Subcutaneous adipose tissue (tissue), 4 donors: ENCODE results near the gene EID2B. TPM values are rescaled to one million over a fixed set of nuclear protein-coding genes. Genes with fewer than 3 reads are reported as not detected.

ENCODE experiments used
- total RNA-seq, 4 donors: library from RNA; depleted of rRNA; stranded (reverse); fragments of >200 nt; gene quantifications; one replicate each; pipeline ENCODE4 v1.1.0, GENCODE V29; 2016
- TF ChIP-seq, protein P1 (sequence below): fragments of 450-650 bp; IDR thresholded peaks from one replicate; pipeline ENCODE4 v1.5.1; 2016; ENCODE audit warnings: low read depth, mild to moderate bottlenecking, control low read depth, antibody characterized with exemption, moderate library complexity

The EID2B gene
- total RNA-seq, 4 donors from 2014 or later: 0.65 to 3.3 (median 2.1) TPM

DNA sequence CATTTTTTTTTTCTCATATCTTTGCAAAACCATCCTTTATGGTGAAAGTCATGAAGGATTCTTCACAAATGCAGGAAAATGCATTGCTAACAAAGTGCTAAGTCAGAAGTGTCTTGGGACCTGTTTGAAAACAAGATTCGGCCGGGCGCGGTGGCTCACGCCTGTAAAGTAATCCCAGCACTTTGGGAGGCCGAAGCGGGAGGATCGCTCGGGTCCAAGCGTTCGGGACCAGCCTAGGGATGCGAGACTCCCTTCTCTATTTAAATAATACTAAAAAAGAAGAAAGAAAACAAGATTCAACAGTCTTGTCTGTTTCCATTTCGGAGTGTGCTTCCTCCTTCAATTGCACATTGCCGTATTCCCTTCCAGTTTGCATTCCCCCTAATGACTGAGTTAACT is 819 bp downstream of the EID2B start:
- TF ChIP-seq, protein P1, sequence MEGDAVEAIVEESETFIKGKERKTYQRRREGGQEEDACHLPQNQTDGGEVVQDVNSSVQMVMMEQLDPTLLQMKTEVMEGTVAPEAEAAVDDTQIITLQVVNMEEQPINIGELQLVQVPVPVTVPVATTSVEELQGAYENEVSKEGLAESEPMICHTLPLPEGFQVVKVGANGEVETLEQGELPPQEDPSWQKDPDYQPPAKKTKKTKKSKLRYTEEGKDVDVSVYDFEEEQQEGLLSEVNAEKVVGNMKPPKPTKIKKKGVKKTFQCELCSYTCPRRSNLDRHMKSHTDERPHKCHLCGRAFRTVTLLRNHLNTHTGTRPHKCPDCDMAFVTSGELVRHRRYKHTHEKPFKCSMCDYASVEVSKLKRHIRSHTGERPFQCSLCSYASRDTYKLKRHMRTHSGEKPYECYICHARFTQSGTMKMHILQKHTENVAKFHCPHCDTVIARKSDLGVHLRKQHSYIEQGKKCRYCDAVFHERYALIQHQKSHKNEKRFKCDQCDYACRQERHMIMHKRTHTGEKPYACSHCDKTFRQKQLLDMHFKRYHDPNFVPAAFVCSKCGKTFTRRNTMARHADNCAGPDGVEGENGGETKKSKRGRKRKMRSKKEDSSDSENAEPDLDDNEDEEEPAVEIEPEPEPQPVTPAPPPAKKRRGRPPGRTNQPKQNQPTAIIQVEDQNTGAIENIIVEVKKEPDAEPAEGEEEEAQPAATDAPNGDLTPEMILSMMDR: no peak

DNA sequence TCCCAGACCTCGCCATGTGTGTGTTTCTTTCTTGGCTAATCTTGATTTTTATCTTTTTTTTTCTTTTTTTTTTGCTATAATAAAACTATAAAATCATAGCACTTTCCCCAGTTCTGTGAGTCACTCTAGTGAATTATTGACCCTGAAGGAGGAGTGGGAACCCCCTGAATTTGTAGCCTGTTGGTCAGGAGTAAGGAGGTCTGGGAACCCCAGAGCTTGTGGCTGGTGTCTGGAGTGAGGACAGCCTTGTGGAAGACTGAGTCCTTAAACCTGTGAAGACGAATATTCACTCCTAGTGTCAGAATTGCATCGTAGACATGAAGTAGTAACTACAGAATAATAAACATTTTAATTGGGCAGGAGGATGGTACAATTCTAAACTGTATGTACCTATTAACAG is 7.4 kb downstream of the EID2B start:
- TF ChIP-seq, protein P1: no peak

DNA sequence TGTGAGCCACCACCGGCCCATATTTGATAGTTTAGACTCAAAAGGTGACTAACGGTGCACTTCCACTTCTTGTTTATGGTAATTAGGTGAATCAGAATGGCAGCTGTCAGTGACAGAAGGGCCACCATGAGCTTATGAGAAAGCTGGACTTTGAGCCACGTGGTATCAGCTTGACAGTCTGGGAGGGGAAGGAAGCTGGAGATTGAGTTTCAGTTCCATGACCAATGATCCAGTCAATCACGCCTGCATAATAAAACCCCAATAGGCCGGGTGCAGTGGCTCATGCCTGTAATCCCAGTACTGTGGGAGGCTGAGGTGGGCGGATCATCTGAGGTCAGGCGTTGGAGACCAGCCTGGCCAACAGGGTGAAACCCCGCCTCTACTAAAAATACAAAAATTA is 8.2 kb downstream of the EID2B start:
- TF ChIP-seq, protein P1: no peak

DNA sequence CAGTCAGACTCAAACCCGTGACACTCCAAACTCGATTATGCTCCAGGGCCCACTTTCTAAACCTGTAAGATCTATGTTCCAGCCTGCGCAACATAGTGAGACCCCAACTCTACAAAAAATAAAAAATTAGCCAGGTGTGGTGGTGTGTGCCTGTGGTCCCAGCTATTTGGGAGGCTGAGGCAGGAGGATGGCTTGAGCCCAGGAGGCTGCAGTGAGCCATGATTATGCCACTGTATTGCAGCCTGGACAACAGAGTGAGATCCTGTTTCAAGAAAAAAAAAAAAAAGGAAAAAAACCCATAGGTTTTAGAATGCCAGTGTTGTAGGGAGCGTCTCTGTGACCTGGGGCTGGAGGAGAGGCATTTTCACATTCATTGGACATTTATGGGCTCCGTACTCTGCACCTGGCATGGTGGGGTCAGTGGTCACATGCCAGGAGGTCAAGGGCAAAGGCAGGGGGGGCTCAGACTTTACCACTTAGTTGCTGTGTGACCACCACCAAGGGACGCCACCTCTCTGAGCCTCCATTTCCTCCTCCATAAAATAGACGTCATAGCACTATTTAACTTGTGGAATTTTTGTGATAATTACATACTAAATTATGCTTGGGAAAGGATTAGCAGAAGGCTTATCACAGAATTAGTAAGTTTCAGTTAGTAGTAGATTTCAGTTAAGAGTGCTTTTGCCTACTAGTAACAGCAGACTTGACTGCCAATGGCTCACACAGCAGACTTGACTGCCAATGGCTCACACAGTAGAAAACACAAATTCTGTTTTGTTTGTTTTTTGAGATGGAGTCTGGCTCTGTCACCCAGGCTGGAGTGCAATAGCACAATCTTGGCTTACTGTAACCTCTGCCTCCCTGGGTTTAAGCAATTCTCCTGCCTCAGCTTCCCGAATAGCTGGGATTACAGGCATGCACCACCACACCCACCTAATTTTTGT is 11.8 kb downstream of the EID2B start:
- TF ChIP-seq, protein P1: no peak

DNA sequence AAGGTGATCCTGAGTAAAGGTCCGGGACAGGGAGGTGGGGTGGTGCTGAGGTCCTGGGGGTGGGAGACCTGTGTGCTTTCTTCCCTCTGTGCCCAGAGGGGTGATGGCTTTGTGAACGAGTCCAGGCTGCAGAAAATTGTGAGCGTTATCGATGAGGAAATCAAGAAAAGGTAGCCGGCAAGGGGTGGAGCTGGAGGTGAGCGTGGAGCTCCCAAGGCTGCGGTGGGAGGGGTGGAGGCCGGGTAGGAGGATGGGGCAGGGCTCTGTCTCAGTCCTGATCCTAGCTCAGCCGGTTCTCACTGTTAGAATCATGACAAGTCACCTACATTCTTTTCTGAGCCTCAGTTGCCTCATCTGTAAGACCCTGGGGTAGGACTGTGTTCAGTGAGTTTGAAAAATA is 13.7 kb downstream of the EID2B start:
- TF ChIP-seq, protein P1: no peak

DNA sequence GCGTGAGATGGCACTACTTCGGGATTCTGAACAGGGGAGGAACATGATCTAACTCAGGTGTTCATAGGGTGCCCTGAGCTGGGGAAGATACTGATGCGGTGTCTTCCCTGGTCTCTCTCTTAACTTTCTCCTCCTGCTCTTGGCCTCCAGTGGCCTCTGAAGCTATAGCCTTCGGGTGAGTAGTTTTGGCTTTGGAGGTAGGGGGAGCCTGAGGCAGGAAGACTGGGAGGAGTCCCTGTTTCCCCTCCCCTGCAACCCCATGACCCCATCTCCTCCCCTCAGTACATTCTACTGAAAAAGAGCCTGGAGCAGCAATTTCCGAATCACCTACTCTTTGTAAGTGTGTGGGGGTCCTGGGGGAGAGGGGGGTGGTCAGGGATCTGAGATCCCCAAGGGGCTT is 14.2 kb downstream of the EID2B start:
- TF ChIP-seq, protein P1: no peak

DNA sequence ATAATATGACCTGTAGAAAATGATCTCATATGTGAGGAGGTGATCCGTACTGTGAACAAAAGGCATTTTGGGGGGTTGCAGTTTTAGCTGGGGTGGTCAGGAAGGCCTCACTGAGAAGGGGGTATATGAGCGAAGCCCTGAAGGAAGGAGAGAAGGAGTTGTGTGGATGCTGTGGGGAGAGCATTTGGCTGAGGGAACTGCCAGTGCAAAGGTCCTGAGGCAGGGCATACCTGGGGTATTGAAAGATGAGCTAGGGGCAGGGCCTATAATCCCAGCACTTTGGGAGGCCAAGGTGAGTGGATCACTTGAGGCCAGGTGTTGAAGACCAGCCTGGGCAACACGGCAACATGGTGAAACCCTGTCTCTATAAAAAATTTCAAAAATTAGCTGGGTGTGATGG is 15.2 kb downstream of the EID2B start:
- TF ChIP-seq, protein P1: no peak
